Kidney (tissue), 14 donors: ENCODE data around the gene XYLT1. TPM values are rescaled to one million over a fixed set of nuclear protein-coding genes. Genes with fewer than 3 reads are reported as not detected.

Experiments used
- DNase-seq, 5 donors: peaks; one replicate each; pipeline ENCODE4 v3.0.0-alpha.2; 2013 to 2020
- FAIRE-seq: peaks from 2 replicates; lab custom pipeline; 2012; peaks lifted over from hg19 to GRCh38; lab: Jason Lieb, UNC
- H3K27ac ChIP-seq, 2 donors: one replicate each; pipeline ENCODE4 v1.7.0; 2013; ENCODE audit warnings: low read depth in 2 of 2, low read length in 2 of 2, inconsistent platforms in 1 of 2
- H3K27me3 ChIP-seq: one replicate; pipeline ENCODE4 v1.7.1; 2013; ENCODE audit warnings: low read length, inconsistent platforms; ENCODE audit not compliant: control insufficient read depth, insufficient read depth
- H3K36me3 ChIP-seq, 3 donors: one replicate each; pipeline versions ENCODE4 v1.7.0 to v1.7.1; 2013; ENCODE audit warnings: low read length in 3 of 3, control low read depth in 1 of 3, inconsistent platforms in 1 of 3; ENCODE audit not compliant: insufficient read depth in 3 of 3, control insufficient read depth in 2 of 3
- H3K4me1 ChIP-seq, 3 donors: one replicate each; pipeline versions ENCODE4 v1.7.0 to v1.7.1; 2013; ENCODE audit warnings: low read length in 3 of 3, inconsistent platforms in 1 of 3, low read depth in 1 of 3; ENCODE audit not compliant: control insufficient read depth in 2 of 3, insufficient read depth in 2 of 3
- H3K4me3 ChIP-seq, 3 donors: one replicate each; pipeline versions ENCODE4 v1.7.0 to v1.8.1; 2013; ENCODE audit warnings: low read length in 3 of 3, control low read depth in 1 of 3, inconsistent platforms in 1 of 3
- H3K9ac ChIP-seq, 3 donors: one replicate each; pipeline versions ENCODE4 v1.7.0 to v1.7.1; 2013; ENCODE audit warnings: low read length in 3 of 3, control low read depth in 1 of 3, inconsistent platforms in 1 of 3
- H3K9me3 ChIP-seq, 3 donors: one replicate each; pipeline versions ENCODE4 v1.7.0 to v1.7.1; 2013; ENCODE audit warnings: low read length in 3 of 3, control low read depth in 1 of 3, inconsistent platforms in 1 of 3; ENCODE audit not compliant: control insufficient read depth in 2 of 3, insufficient read depth in 1 of 3
- CTCF ChIP-seq: IDR thresholded peaks from 3 replicates; pipeline ENCODE4 v1.5.1; 2012; ENCODE audit warnings: mild to moderate bottlenecking, moderate library complexity, borderline replicate concordance; ENCODE audit not compliant: insufficient read depth; ENCODE audit errors: extremely low read depth
- intact Hi-C: fragments of 100-400 bp; cut with DNase I; formaldehyde crosslinking; loops from one replicate; pipeline ENCODE4 v1.11.1; 2022
- polyA plus RNA-seq: library from polyadenylated mRNA; stranded (reverse); fragments of 350-450 nt; fragmentation: Illumina TruSeq; extraction: RNeasy Lipid Tissue Mini Kit (QIAGEN cat#74804); gene quantifications from one replicate; pipeline ENCODE4 v1.2.3, GENCODE V29; 2014; ENCODE audit warnings: low read depth, low replicate concordance; ENCODE audit not compliant: insufficient read depth
- total RNA-seq: library from RNA; stranded (reverse); fragmentation: NEBNext Ultra II Directional; extraction: Animal tissue kit (Norgen Biotek cat#: 25700); gene quantifications from one replicate; pipeline ENCODE4 v1.2.1, GENCODE V29; 2021
- donor health status: control.
- donor health status: control.
- donor health status: control.
- donor health status: control.
- donor health status: control.
- donor health status: DM: yes; HTN: yes; CAD: no.
- donor health status: Normal renal cell carcinoma (clear cell type).

The XYLT1 gene
- total and polyA plus RNA-seq, 2 donors from 2014 or later = 0.52 to 7.6 TPM

- peaks cover 4% of the 10 kb centered on the region for H3K27me3 ChIP-seq
- no peak overlapping the region for H3K4me3 ChIP-seq
- H3K9ac ChIP-seq = no peak overlapping the region
- TF ChIP-seq CTCF = peak; percentile 39
- DNase-seq = peak; percentile 73 to 93 (median 82)
- no peak for FAIRE-seq
- intact Hi-C loops = no loop called here
- H3K36me3 ChIP-seq = no peaks in the 10 kb centered on the region
- no peak overlapping the region for H3K27ac ChIP-seq
- H3K9me3 ChIP-seq = no peaks in the 10 kb centered on the region
- H3K4me1 ChIP-seq = peaks cover 0 to 9% (median 0%) of the 10 kb centered on the region in 3 donors
Measured at GRCh38 chr16:17467923-17468540, 2.7 kb downstream of the XYLT1 start.

GRCh38 chr16:17466876-17467275, 3.9 kb downstream of the XYLT1 start:
- Histone ChIP-seq H3K36me3 (no peaks in the 10 kb centered on the region), H3K4me3 (no peak overlapping the region), H3K27me3 (peaks cover 4% of the 10 kb centered on the region), H3K4me1 (peaks cover 0 to 9% (median 0%) of the 10 kb centered on the region in 3 donors), H3K9ac (no peak overlapping the region), H3K9me3 (no peaks in the 10 kb centered on the region), H3K27ac (no peak overlapping the region)
- no peak for TF ChIP-seq CTCF
- no peak for FAIRE-seq
- intact Hi-C loops = no loop called here
- peak in 1 of 5 donors; percentile 29 for DNase-seq

GRCh38 chr16:17465460-17465859, 5.3 kb downstream of the XYLT1 start:
- no peak overlapping the region for H3K27ac ChIP-seq
- H3K9ac ChIP-seq = no peak overlapping the region
- DNase-seq = no peak
- H3K27me3 ChIP-seq = peaks cover 4% of the 10 kb centered on the region
- peaks cover 0 to 9% (median 0%) of the 10 kb centered on the region in 3 donors for H3K4me1 ChIP-seq
- intact Hi-C loops = no loop called here
- FAIRE-seq = no peak
- H3K9me3 ChIP-seq = no peaks in the 10 kb centered on the region
- TF ChIP-seq CTCF = no peak
- H3K4me3 ChIP-seq = no peak overlapping the region
- no peaks in the 10 kb centered on the region for H3K36me3 ChIP-seq

GRCh38 chr16:17463335-17463734, 7.4 kb downstream of the XYLT1 start:
- H3K9ac ChIP-seq = no peak overlapping the region
- TF ChIP-seq CTCF = no peak
- H3K9me3 ChIP-seq = no peaks in the 10 kb centered on the region
- no peak overlapping the region for H3K4me3 ChIP-seq
- H3K27me3 ChIP-seq = no peaks in the 10 kb centered on the region
- no peak for DNase-seq
- H3K4me1 ChIP-seq = no peaks in the 10 kb centered on the region
- intact Hi-C loops = no loop called here
- no peak overlapping the region for H3K27ac ChIP-seq
- no peaks in the 10 kb centered on the region for H3K36me3 ChIP-seq
- FAIRE-seq = no peak
